GM23338 (cell line): Measurements from ENCODE around the gene RFX6.

Experiments used
- CTCF ChIP-seq, 2 experiments: fragments of 200-600 bp in 1 of 2; sonication (generic) in 1 of 2; conservative IDR thresholded peaks; 2 replicates each; pipeline versions ENCODE4 v1.5.1 to v1.6.1; 2016 to 2017; ENCODE audit warnings: antibody characterized with exemption in 2 of 2, low read depth in 2 of 2, mild to moderate bottlenecking in 2 of 2, moderate library complexity in 1 of 2
- EZH2 ChIP-seq: fragments of 200-600 bp; sonication (generic); IDR thresholded peaks from one replicate; pipeline ENCODE4 v1.8.0; 2017; ENCODE audit warnings: antibody characterized with exemption, mild to moderate bottlenecking, low read depth; ENCODE audit not compliant: unreplicated experiment
- EZH2phosphoT487 ChIP-seq: fragments of 200-600 bp; sonication (generic); IDR thresholded peaks from one replicate; pipeline ENCODE4 v1.8.1; 2018; ENCODE audit warnings: antibody characterized with exemption; ENCODE audit not compliant: unreplicated experiment
- JUNB ChIP-seq: IDR thresholded peaks from one replicate; pipeline ENCODE4 v1.6.1; 2016; ENCODE audit warnings: antibody characterized with exemption; ENCODE audit not compliant: unreplicated experiment
- POLR2AphosphoS5 ChIP-seq: IDR thresholded peaks from 2 replicates; pipeline ENCODE4 v1.6.1; 2016; ENCODE audit warnings: antibody characterized with exemption, low read depth
- ZNF114 ChIP-seq: fragments of 250-450 bp; sonication (Bioruptor Pico); IDR thresholded peaks from 2 replicates; pipeline ENCODE4 v1.5.0; 2020; ENCODE audit warnings: mild to moderate bottlenecking, moderate library complexity

GRCh38 chr6:116966675-116967576 lies 89.9 kb downstream of the RFX6 start:
- TF ChIP-seq CTCF (conservative IDR thresholded peaks at IDR 0.05; ENCODE audit: low read depth in 2 of 2) = no peak
- no peak for TF ChIP-seq EZH2
- no peak for TF ChIP-seq POLR2AphosphoS5
- TF ChIP-seq EZH2phosphoT487 = no peak
- no peak for TF ChIP-seq ZNF114
- TF ChIP-seq JUNB = no peak
